OCI-LY1 (cell line): ENCODE measurements around the gene ELL2.

ENCODE experiments used
- H2AFZ ChIP-seq: fragments of 200-600 bp; sonication (generic), shearing (Covaris generic); 2 replicates; pipeline ENCODE4 v1.6.0; 2014; ENCODE audit warnings: antibody characterized with exemption, mild to moderate bottlenecking, low read length
- H3F3A ChIP-seq: fragments of 200-600 bp; sonication (generic), shearing (Covaris generic); 2 replicates; pipeline ENCODE4 v1.6.0; 2014; ENCODE audit warnings: mild to moderate bottlenecking, antibody characterized with exemption, low read length, moderate library complexity; ENCODE audit not compliant: insufficient read depth
- H3K27ac ChIP-seq: fragments of 200-600 bp; sonication (generic); 2 replicates; pipeline ENCODE4 v1.5.1; 2014; ENCODE audit warnings: low read length, mixed run types, mild to moderate bottlenecking, low read depth; ENCODE audit not compliant: poor library complexity, severe bottlenecking
- H3K27me3 ChIP-seq: fragments of 200-600 bp; sonication (generic); 2 replicates; pipeline ENCODE4 v1.6.0; 2014; ENCODE audit warnings: antibody characterized with exemption, mild to moderate bottlenecking, low read length, moderate library complexity; ENCODE audit not compliant: insufficient read depth
- H3K36me3 ChIP-seq: fragments of 200-600 bp; sonication (generic); 2 replicates; pipeline ENCODE4 v1.6.1; 2014; ENCODE audit warnings: mild to moderate bottlenecking, antibody characterized with exemption, low read length, moderate library complexity, mixed read lengths; ENCODE audit not compliant: insufficient read depth
- H3K4me1 ChIP-seq: fragments of 200-600 bp; sonication (generic); 2 replicates; pipeline ENCODE4 v1.5.1; 2014; ENCODE audit warnings: mild to moderate bottlenecking, low read length, moderate library complexity; ENCODE audit not compliant: insufficient read depth, severe bottlenecking
- H3K4me2 ChIP-seq: fragments of 200-600 bp; sonication (generic), shearing (Covaris generic); 2 replicates; pipeline ENCODE4 v1.6.1; 2014; ENCODE audit warnings: low read length
- H3K4me3 ChIP-seq: fragments of 200-600 bp; sonication (generic); 2 replicates; pipeline ENCODE4 v1.5.1; 2014; ENCODE audit warnings: low read length, low read depth, mild to moderate bottlenecking, mixed read lengths; ENCODE audit not compliant: poor library complexity, severe bottlenecking
- H3K79me2 ChIP-seq: fragments of 200-600 bp; shearing (Covaris generic); 2 replicates; pipeline ENCODE4 v1.6.1; 2016; ENCODE audit warnings: mixed run types, low read length, mixed read lengths; ENCODE audit not compliant: insufficient read depth
- H3K9ac ChIP-seq: fragments of 200-600 bp; sonication (generic), shearing (Covaris generic); 2 replicates; pipeline ENCODE4 v1.6.1; 2014; ENCODE audit warnings: mild to moderate bottlenecking, low read length, mixed read lengths
- H3K9me2 ChIP-seq: fragments of 200-600 bp; sonication (generic), shearing (Covaris generic); 2 replicates; pipeline ENCODE4 v1.6.1; 2014; ENCODE audit warnings: low read depth, mild to moderate bottlenecking, low read length, mixed read lengths
- H3K9me3 ChIP-seq: fragments of 200-600 bp; shearing (Covaris generic); 2 replicates; pipeline ENCODE4 v1.6.1; 2014; ENCODE audit warnings: low read length, mixed read lengths
- H4K20me1 ChIP-seq: fragments of 200-600 bp; sonication (generic), shearing (Covaris generic); 2 replicates; pipeline ENCODE4 v1.6.0; 2016; ENCODE audit warnings: mild to moderate bottlenecking, low read length; ENCODE audit not compliant: insufficient read depth
- CTCF ChIP-seq: fragments of 200-600 bp; sonication (generic), shearing (Covaris generic); IDR thresholded peaks from 2 replicates; pipeline ENCODE4 v1.5.1; 2017; ENCODE audit warnings: mild to moderate bottlenecking, antibody characterized with exemption, low read length, moderate library complexity, mixed read lengths
- EZH2 ChIP-seq: fragments of 200-600 bp; sonication (generic), shearing (Covaris generic); IDR thresholded peaks from 2 replicates; pipeline ENCODE4 v1.8.0; 2017; ENCODE audit warnings: borderline replicate concordance, mixed run types, mild to moderate bottlenecking, antibody characterized with exemption, low read length, moderate library complexity, mixed read lengths

ELL2 gene

GRCh38 chr5:95917207-95917606 is 44.4 kb downstream of the ELL2 start:
- no peak overlapping the region for H3K9ac ChIP-seq
- no peaks in the 10 kb centered on the region for H4K20me1 ChIP-seq

GRCh38 chr5:95916687-95917085 is 45.0 kb downstream of the ELL2 start:
- Histone ChIP-seq H3K36me3 (no peaks in the 10 kb centered on the region), H3K9me2 (no peaks in the 10 kb centered on the region), H3K4me1 (no peaks in the 10 kb centered on the region), H3K9me3 (no peaks in the 10 kb centered on the region), H4K20me1 (no peaks in the 10 kb centered on the region), H3K4me3 (no peak overlapping the region), H3K79me2 (no peaks in the 10 kb centered on the region), H3F3A (no peaks in the 10 kb centered on the region), H2AFZ (no peak overlapping the region), H3K27me3 (no peaks in the 10 kb centered on the region), H3K9ac (no peak overlapping the region), H3K27ac (no peak overlapping the region), H3K4me2 (no peak overlapping the region)
- TF ChIP-seq EZH2 (no peak), CTCF (no peak)

More at GRCh38 chr5:95917207-95917606, 44.4 kb downstream of the ELL2 start:
- Histone ChIP-seq H3K4me3 (no peak overlapping the region), H3K9me3 (no peaks in the 10 kb centered on the region), H3K27me3 (no peaks in the 10 kb centered on the region), H3K4me1 (no peaks in the 10 kb centered on the region), H3K4me2 (no peak overlapping the region), H3F3A (no peaks in the 10 kb centered on the region), H3K36me3 (no peaks in the 10 kb centered on the region), H3K9me2 (no peaks in the 10 kb centered on the region), H3K79me2 (no peaks in the 10 kb centered on the region), H2AFZ (no peak overlapping the region), H3K27ac (no peak overlapping the region)
- TF ChIP-seq EZH2 (no peak), CTCF (no peak)

GRCh38 chr5:95915999-95916686 is 45.5 kb downstream of the ELL2 start:
- H2AFZ ChIP-seq, result no peak overlapping the region
- no peak overlapping the region for H3K9ac ChIP-seq
- no peaks in the 10 kb centered on the region for H3K9me3 ChIP-seq
- H4K20me1 ChIP-seq, result no peaks in the 10 kb centered on the region
- TF ChIP-seq EZH2 (no peak), CTCF (no peak)
- H3K27ac ChIP-seq, result no peak overlapping the region
- H3K4me1 ChIP-seq, result no peaks in the 10 kb centered on the region
- H3K27me3 ChIP-seq, result no peaks in the 10 kb centered on the region
- no peak overlapping the region for H3K4me2 ChIP-seq
- H3K4me3 ChIP-seq, result no peak overlapping the region
- H3K9me2 ChIP-seq, result no peaks in the 10 kb centered on the region
- no peaks in the 10 kb centered on the region for H3K36me3 ChIP-seq
- no peaks in the 10 kb centered on the region for H3F3A ChIP-seq
- H3K79me2 ChIP-seq, result no peaks in the 10 kb centered on the region
